Osteocyte (in vitro differentiated cells): ENCODE measurements around the gene DMD. TPM values are rescaled to one million over a fixed set of nuclear protein-coding genes. Genes with fewer than 3 reads are reported as not detected.

Experiments used
- DNase-seq: peaks from one replicate; pipeline ENCODE4 v3.0.0; 2021; ENCODE audit warnings: mixed read lengths; ENCODE audit not compliant: unreplicated experiment; ENCODE audit errors: extremely low spot score
- H3K27ac Mint-ChIP-seq: one replicate; pipeline ENCODE4 v1.8.0; 2021; ENCODE audit warnings: mild to moderate bottlenecking, mixed read lengths; ENCODE audit not compliant: unreplicated experiment
- H3K27me3 Mint-ChIP-seq: one replicate; pipeline ENCODE4 v1.8.0; 2021; ENCODE audit warnings: mixed read lengths; ENCODE audit not compliant: unreplicated experiment
- H3K36me3 Mint-ChIP-seq: one replicate; pipeline ENCODE4 v1.8.0; 2021; ENCODE audit warnings: mixed read lengths; ENCODE audit not compliant: unreplicated experiment
- H3K4me1 Mint-ChIP-seq: one replicate; pipeline ENCODE4 v1.8.0; 2021; ENCODE audit warnings: mixed read lengths; ENCODE audit not compliant: unreplicated experiment
- H3K4me3 Mint-ChIP-seq: one replicate; pipeline ENCODE4 v1.8.0; 2021; ENCODE audit warnings: mild to moderate bottlenecking, moderate library complexity, mixed read lengths; ENCODE audit not compliant: unreplicated experiment
- H3K9me3 Mint-ChIP-seq: one replicate; pipeline ENCODE4 v1.8.0; 2021; ENCODE audit warnings: mixed read lengths; ENCODE audit not compliant: unreplicated experiment
- CTCF ChIP-seq: fragments of 200-600 bp; sonication (generic); IDR thresholded peaks from 2 replicates; pipeline ENCODE4 v1.5.0; 2021; ENCODE audit warnings: antibody characterized with exemption, mild to moderate bottlenecking, moderate library complexity
- total RNA-seq: library from RNA; stranded (reverse); gene quantifications from 2 replicates; pipeline ENCODE4 v1.2.1, GENCODE V29; 2021

Gene DMD
- total RNA-seq, 1 donor from 2014 or later = 317 TPM

GRCh38 chrX:31929366-31929765 is 1282.0 kb downstream of the DMD start:
- H3K27me3 Mint-ChIP-seq = no peaks in the 10 kb centered on the region
- no peak overlapping the region for H3K27ac Mint-ChIP-seq
- peaks cover 8% of the 10 kb centered on the region for H3K9me3 Mint-ChIP-seq
- no peaks in the 10 kb centered on the region for H3K36me3 Mint-ChIP-seq
- TF ChIP-seq CTCF = no peak
- H3K4me1 Mint-ChIP-seq = peaks cover 10% of the 10 kb centered on the region
- no peak for DNase-seq
- no peak overlapping the region for H3K4me3 Mint-ChIP-seq

GRCh38 chrX:31921236-31921635 is 1290.1 kb downstream of the DMD start:
- Mint-ChIP-seq H3K27ac (no peak overlapping the region), H3K36me3 (no peaks in the 10 kb centered on the region), H3K27me3 (no peaks in the 10 kb centered on the region), H3K4me3 (no peak overlapping the region), H3K4me1 (no peaks in the 10 kb centered on the region), H3K9me3 (no peaks in the 10 kb centered on the region)
- TF ChIP-seq CTCF = no peak
- DNase-seq = no peak

- TF ChIP-seq CTCF = no peak
- Mint-ChIP-seq H3K27ac (no peak overlapping the region), H3K9me3 (peaks cover 24% of the 10 kb centered on the region)
Observed at GRCh38 chrX:31909850-31910572, 1301.3 kb downstream of the DMD start.

GRCh38 chrX:31894152-31894551 is 1317.2 kb downstream of the DMD start:
- Mint-ChIP-seq H3K27me3 (no peaks in the 10 kb centered on the region), H3K36me3 (no peaks in the 10 kb centered on the region), H3K4me3 (no peak overlapping the region), H3K9me3 (peaks cover 4% of the 10 kb centered on the region), H3K27ac (no peak overlapping the region), H3K4me1 (peaks cover 12% of the 10 kb centered on the region)
- no peak for TF ChIP-seq CTCF
- no peak for DNase-seq

More at GRCh38 chrX:31909850-31910572, 1301.3 kb downstream of the DMD start:
- H3K4me1 Mint-ChIP-seq = no peaks in the 10 kb centered on the region
- H3K4me3 Mint-ChIP-seq = no peak overlapping the region
- H3K36me3 Mint-ChIP-seq = no peaks in the 10 kb centered on the region
- no peaks in the 10 kb centered on the region for H3K27me3 Mint-ChIP-seq
- no peak for DNase-seq

GRCh38 chrX:31893525-31893924 is 1317.8 kb downstream of the DMD start:
- no peak for TF ChIP-seq CTCF
- no peak for DNase-seq
- H3K27me3 Mint-ChIP-seq = no peaks in the 10 kb centered on the region
- peaks cover 4% of the 10 kb centered on the region for H3K9me3 Mint-ChIP-seq
- peaks cover 14% of the 10 kb centered on the region for H3K4me1 Mint-ChIP-seq
- no peaks in the 10 kb centered on the region for H3K36me3 Mint-ChIP-seq
- no peak overlapping the region for H3K4me3 Mint-ChIP-seq
- H3K27ac Mint-ChIP-seq = no peak overlapping the region
